ENCODE data around the gene TRIO.

- TF ChIP-seq, protein P1, sequence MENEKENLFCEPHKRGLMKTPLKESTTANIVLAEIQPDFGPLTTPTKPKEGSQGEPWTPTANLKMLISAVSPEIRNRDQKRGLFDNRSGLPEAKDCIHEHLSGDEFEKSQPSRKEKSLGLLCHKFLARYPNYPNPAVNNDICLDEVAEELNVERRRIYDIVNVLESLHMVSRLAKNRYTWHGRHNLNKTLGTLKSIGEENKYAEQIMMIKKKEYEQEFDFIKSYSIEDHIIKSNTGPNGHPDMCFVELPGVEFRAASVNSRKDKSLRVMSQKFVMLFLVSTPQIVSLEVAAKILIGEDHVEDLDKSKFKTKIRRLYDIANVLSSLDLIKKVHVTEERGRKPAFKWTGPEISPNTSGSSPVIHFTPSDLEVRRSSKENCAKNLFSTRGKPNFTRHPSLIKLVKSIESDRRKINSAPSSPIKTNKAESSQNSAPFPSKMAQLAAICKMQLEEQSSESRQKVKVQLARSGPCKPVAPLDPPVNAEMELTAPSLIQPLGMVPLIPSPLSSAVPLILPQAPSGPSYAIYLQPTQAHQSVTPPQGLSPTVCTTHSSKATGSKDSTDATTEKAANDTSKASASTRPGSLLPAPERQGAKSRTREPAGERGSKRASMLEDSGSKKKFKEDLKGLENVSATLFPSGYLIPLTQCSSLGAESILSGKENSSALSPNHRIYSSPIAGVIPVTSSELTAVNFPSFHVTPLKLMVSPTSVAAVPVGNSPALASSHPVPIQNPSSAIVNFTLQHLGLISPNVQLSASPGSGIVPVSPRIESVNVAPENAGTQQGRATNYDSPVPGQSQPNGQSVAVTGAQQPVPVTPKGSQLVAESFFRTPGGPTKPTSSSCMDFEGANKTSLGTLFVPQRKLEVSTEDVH (IDR thresholded peaks at IDR 0.05; ENCODE audit: low read depth, partially characterized antibody), result no peak
- TF ChIP-seq BACH1 (IDR thresholded peaks at IDR 0.05; ENCODE audit: borderline replicate concordance), result no peak
- TF ChIP-seq YY1 (IDR thresholded peaks at IDR 0.05; ENCODE audit: low read depth, low read length), result no peak
- no peak for TF ChIP-seq BHLHE40 (IDR thresholded peaks at IDR 0.05; ENCODE audit: borderline replicate concordance in 1 of 2, low read depth in 2 of 2, low read length in 1 of 2)
- TF ChIP-seq SREBF1 (IDR thresholded peaks at IDR 0.05; ENCODE audit: low read length), result no peak
- TF ChIP-seq, protein P2, sequence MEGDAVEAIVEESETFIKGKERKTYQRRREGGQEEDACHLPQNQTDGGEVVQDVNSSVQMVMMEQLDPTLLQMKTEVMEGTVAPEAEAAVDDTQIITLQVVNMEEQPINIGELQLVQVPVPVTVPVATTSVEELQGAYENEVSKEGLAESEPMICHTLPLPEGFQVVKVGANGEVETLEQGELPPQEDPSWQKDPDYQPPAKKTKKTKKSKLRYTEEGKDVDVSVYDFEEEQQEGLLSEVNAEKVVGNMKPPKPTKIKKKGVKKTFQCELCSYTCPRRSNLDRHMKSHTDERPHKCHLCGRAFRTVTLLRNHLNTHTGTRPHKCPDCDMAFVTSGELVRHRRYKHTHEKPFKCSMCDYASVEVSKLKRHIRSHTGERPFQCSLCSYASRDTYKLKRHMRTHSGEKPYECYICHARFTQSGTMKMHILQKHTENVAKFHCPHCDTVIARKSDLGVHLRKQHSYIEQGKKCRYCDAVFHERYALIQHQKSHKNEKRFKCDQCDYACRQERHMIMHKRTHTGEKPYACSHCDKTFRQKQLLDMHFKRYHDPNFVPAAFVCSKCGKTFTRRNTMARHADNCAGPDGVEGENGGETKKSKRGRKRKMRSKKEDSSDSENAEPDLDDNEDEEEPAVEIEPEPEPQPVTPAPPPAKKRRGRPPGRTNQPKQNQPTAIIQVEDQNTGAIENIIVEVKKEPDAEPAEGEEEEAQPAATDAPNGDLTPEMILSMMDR (IDR thresholded peaks at IDR 0.05 in 2 of 3, conservative IDR thresholded peaks at IDR 0.05 in 1 of 3; ENCODE audit: control insufficient read depth in 2 of 3, extremely low read depth in 1 of 3, insufficient read depth in 1 of 3, low read depth in 3 of 3, low read length in 3 of 3), result no peak
- no peak for TF ChIP-seq SMARCA5 (IDR thresholded peaks at IDR 0.05)
These were observed 6.9 kb upstream of the TRIO start for GRCh38 chr5:14136228-14136627.
